ENCODE data around the gene SSBP4. TPM values are rescaled to one million over a fixed set of nuclear protein-coding genes. Genes with fewer than 3 reads are reported as not detected.

SSBP4 gene
- total and polyA plus RNA-seq, 12 donors: 17.6 to 51.6 (median 30.1) TPM

DNA sequence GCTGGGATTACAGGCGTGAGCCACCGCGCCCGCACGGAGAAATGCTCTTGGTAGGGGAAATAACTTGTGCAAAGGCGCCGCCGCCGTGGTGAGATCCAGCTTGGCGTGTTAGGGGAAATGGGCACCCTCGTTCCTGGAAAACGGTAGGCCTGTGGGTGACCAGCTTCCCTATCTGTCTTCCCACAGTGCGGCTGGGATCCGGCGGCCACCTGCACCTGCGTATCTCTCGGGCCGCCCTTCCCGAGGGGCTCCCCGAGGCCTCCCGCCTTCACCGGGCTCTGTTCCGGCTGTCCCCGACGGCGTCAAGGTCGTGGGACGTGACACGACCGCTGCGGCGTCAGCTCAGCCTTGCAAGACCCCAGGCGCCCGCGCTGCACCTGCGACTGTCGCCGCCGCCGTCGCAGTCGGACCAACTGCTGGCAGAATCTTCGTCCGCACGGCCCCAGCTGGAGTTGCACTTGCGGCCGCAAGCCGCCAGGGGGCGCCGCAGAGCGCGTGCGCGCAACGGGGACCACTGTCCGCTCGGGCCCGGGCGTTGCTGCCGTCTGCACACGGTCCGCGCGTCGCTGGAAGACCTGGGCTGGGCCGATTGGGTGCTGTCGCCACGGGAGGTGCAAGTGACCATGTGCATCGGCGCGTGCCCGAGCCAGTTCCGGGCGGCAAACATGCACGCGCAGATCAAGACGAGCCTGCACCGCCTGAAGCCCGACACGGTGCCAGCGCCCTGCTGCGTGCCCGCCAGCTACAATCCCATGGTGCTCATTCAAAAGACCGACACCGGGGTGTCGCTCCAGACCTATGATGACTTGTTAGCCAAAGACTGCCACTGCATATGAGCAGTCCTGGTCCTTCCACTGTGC lies 30.9 kb upstream of the SSBP4 start:
- Histone ChIP-seq H3K27ac (peak overlapping the region in 8 of 10 donors; percentile 9 to 73 (median 56)), H3K27me3 (peaks cover 0 to 16% (median 0%) of the 10 kb centered on the region in 7 donors), H3K9me3 (peaks cover 0 to 4% (median 0%) of the 10 kb centered on the region in 11 donors), H3K36me3 (peaks cover 0 to 27% (median 0%) of the 10 kb centered on the region in 9 donors), H3K4me3 (peak overlapping the region in 9 of 10 donors; percentile 17 to 52 (median 38)), H3K4me1 (peaks cover 0 to 46% (median 16%) of the 10 kb centered on the region in 9 donors)
- intact Hi-C loops (cut with DNase I): loop anchor here in 6 of 10 donors (1.0 to 5.0 kb wide), 4 partner anchors 22 to 46 kb away; partner anchors contain the start of gene PGPEP1 (in 1 of the 6)
- DNase-seq (peak; percentile 79 to 88), ATAC-seq (peak; percentile 82 to 91 (median 90))
- WGBS, 2 donors: 6% methylated on average over 82 to 86 of the region's 86 CpGs
- peak; percentile 97 to 100 (median 100) for TF ChIP-seq CTCF (IDR thresholded peaks at IDR 0.05)

DNA sequence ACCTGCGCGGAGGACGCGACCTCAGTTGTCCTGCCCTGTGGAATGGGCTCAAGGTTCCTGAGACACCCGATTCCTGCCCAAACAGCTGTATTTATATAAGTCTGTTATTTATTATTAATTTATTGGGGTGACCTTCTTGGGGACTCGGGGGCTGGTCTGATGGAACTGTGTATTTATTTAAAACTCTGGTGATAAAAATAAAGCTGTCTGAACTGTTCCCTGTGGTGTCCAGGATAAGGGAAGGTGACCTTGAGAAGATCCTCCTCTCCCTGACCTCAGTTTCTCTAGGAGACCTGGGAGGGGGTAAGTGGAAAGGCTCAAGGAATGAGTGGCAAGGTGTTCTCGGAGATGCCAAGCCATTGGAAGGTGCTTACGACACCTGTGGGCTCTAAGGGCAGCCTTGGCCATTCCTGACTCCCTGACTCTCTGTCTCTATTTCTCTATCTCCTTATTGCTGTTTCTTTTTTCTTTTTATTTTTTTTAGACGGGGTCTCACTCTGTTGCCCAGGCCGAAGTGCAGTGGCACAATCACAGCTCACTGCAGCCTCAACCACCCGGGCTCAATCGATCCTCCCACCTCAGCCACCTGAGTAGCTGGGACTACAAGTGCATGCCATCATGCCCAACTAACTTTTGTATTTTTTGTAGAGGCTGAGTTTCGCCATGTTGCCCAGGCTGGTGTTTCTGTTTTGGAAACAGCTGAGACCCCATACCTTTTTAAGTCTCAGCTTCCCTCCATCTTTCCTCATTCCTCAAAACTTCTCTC lies 30.1 kb upstream of the SSBP4 start:
- Histone ChIP-seq H3K4me1 (peaks cover 0 to 49% (median 16%) of the 10 kb centered on the region in 9 donors), H3K4me3 (peak overlapping the region in 7 of 10 donors; percentile 17 to 52 (median 38)), H3K27me3 (peaks cover 0 to 13% (median 0%) of the 10 kb centered on the region in 7 donors), H3K9me3 (peaks cover 0 to 4% (median 0%) of the 10 kb centered on the region in 11 donors), H3K27ac (peak overlapping the region in 5 of 10 donors; percentile 49 to 73 (median 70)), H3K36me3 (peaks cover 0 to 27% (median 0%) of the 10 kb centered on the region in 9 donors)
- intact Hi-C loops (cut with DNase I): loop anchor here in 6 of 10 donors (1.0 to 5.0 kb wide), 4 partner anchors 21 to 47 kb away; partner anchors contain the start of gene PGPEP1 (in 1 of the 6)
- no peak for TF ChIP-seq CTCF (IDR thresholded peaks at IDR 0.05)
- 81 to 85% methylated on average over 13 of the region's 13 CpGs for WGBS, 2 donors
- no peak for DNase-seq
- ATAC-seq: no peak

GRCh38 chr19:18389726-18390064 lies 29.5 kb upstream of the SSBP4 start:
- no peak for TF ChIP-seq CTCF (IDR thresholded peaks at IDR 0.05)
- peaks cover 0 to 13% (median 0%) of the 10 kb centered on the region in 7 donors for H3K27me3 ChIP-seq
- H3K4me3 ChIP-seq: no peak overlapping the region
- H3K36me3 ChIP-seq: peaks cover 0 to 27% (median 0%) of the 10 kb centered on the region in 9 donors
- H3K27ac ChIP-seq: no peak overlapping the region
- H3K9me3 ChIP-seq: peaks cover 0 to 4% (median 0%) of the 10 kb centered on the region in 11 donors
- H3K4me1 ChIP-seq: peaks cover 0 to 49% (median 16%) of the 10 kb centered on the region in 9 donors
- DNase-seq (no peak), ATAC-seq (no peak)
- intact Hi-C loops (cut with DNase I): loop anchor here in 6 of 10 donors (2.0 to 10.0 kb wide), 5 partner anchors 21 to 185 kb away; partner anchors contain the start of genes PGPEP1 (in 1 of the 6) and RAB3A (in 1 of the 6)

Measured in heart right ventricle (tissue), 16 donors.